Measurements from ENCODE around the gene DNAJB11. TPM values are rescaled to one million over a fixed set of nuclear protein-coding genes. Genes with fewer than 3 reads are reported as not detected.

The DNAJB11 gene
- 94.1 and 103 TPM in 2 replicates for total RNA-seq (2021)
- percentile 92 among the genes with signal in this experiment for Bru-seq, nascent RNA
- BruChase-seq, experiment 1, labeled RNA remaining after a 2-hour chase: percentile 86 among the genes with signal in this experiment
- percentile 89 among the genes with signal in this experiment for BruChase-seq, experiment 2, labeled RNA remaining after a 6-hour chase
- long read RNA-seq, transcript DNAJB11-201 (10 exons, 1,688 nt): major isoform, 209 of 218 reads
- long read RNA-seq, partial matches to known transcripts: 5 of 218 reads
- long read RNA-seq, other reads (novel, unspliced or antisense): 4 of 218 reads

- TF ChIP-seq EZH2 (IDR thresholded peaks at IDR 0.05; ENCODE audit: borderline replicate concordance, low read depth, low read length, poor library complexity, severe bottlenecking): no peak
- no peak for TF ChIP-seq CTCF (conservative IDR thresholded peaks at IDR 0.05; ENCODE audit: low read depth, low read length)
These were observed at the start of gene DNAJB11 for GRCh38 chr3:186570096-186570940. Gene DNAJB11 (plus strand): TSS chr3:186570720. CDS start chr3:186570898, 178 bp downstream.

GRCh38 chr3:186520957-186521842 lies 49.3 kb upstream of the DNAJB11 start:
- no peak for DNase-seq (ENCODE audit: low spot score)
- intact Hi-C loops (cut with micrococcal nuclease; ENCODE audit: unreplicated experiment): no loop called here
- POLR2A ChIA-PET (ENCODE audit: low non-redundant PET): no interaction called here
- TF ChIP-seq CTCF (conservative IDR thresholded peaks at IDR 0.05; ENCODE audit: low read depth, low read length) (no peak), EZH2 (IDR thresholded peaks at IDR 0.05; ENCODE audit: borderline replicate concordance, low read depth, low read length, poor library complexity, severe bottlenecking) (no peak)
- no peaks in the 10 kb centered on the region for H3K9me3 ChIP-seq (ENCODE audit: low read depth, low read length, poor library complexity, severe bottlenecking)
- CTCF ChIA-PET: no interaction called here
- H3K36me3 ChIP-seq (ENCODE audit: insufficient read depth, low read length, poor library complexity, severe bottlenecking): no peaks in the 10 kb centered on the region
- H3K4me3 ChIP-seq (ENCODE audit: low read depth, low read length, poor library complexity, severe bottlenecking): no peak overlapping the region
- peaks cover 10% of the 10 kb centered on the region for H3K4me1 ChIP-seq (ENCODE audit: insufficient read depth, low read length, poor library complexity, severe bottlenecking)
- H3K27me3 ChIP-seq (replicated peaks; ENCODE audit: insufficient read depth, low read depth, low read length, poor library complexity): no peaks in the 10 kb centered on the region
- H3K27ac ChIP-seq (ENCODE audit: low read depth, low read length, poor library complexity, severe bottlenecking): no peak overlapping the region
- BruUV-seq (replicated peaks): no TSS peak

More at GRCh38 chr3:186570096-186570940, at the start of gene DNAJB11:
- DNase-seq (ENCODE audit: low spot score): peak; percentile 100
- Histone ChIP-seq H3K36me3 (ENCODE audit: insufficient read depth, low read length, poor library complexity, severe bottlenecking) (peaks cover 33% of the 10 kb centered on the region), H3K4me1 (ENCODE audit: insufficient read depth, low read length, poor library complexity, severe bottlenecking) (peaks cover 17% of the 10 kb centered on the region), H3K4me3 (ENCODE audit: low read depth, low read length, poor library complexity, severe bottlenecking) (peak within 1 kb of the TSS; percentile 96), H3K27ac (ENCODE audit: low read depth, low read length, poor library complexity, severe bottlenecking) (peak within 1 kb of the TSS; percentile 95), H3K27me3 (replicated peaks; ENCODE audit: insufficient read depth, low read depth, low read length, poor library complexity) (no peaks in the 10 kb centered on the region), H3K9me3 (ENCODE audit: low read depth, low read length, poor library complexity, severe bottlenecking) (no peaks in the 10 kb centered on the region)
- ChIA-PET CTCF (interaction anchor here (0.7 to 1.7 kb wide), 5 partner anchors 30 to 1109 kb away, joined by 3 to 7 read pairs (median 4); no protein-coding TSS in a partner anchor), POLR2A (ENCODE audit: low non-redundant PET) (interaction anchor here (0.6 kb wide), 3 partner anchors 217 to 1011 kb away, joined by 3 to 4 read pairs (median 3); no protein-coding TSS in a partner anchor)
- intact Hi-C loops (cut with micrococcal nuclease; ENCODE audit: unreplicated experiment): no loop called here
- no TSS peak for BruUV-seq (replicated peaks)

GRCh38 chr3:186523022-186523421 lies 47.5 kb upstream of the DNAJB11 start:
- H3K27ac ChIP-seq (ENCODE audit: low read depth, low read length, poor library complexity, severe bottlenecking): no peak overlapping the region
- intact Hi-C loops (cut with micrococcal nuclease; ENCODE audit: unreplicated experiment): no loop called here
- POLR2A ChIA-PET (ENCODE audit: low non-redundant PET): interaction anchor here (0.6 kb wide), 1 partner anchor 16 kb away, joined by 3 read pairs; no protein-coding TSS in a partner anchor
- CTCF ChIA-PET: no interaction called here
- no peak for DNase-seq (ENCODE audit: low spot score)
- H3K9me3 ChIP-seq (ENCODE audit: low read depth, low read length, poor library complexity, severe bottlenecking): no peaks in the 10 kb centered on the region
- no peaks in the 10 kb centered on the region for H3K27me3 ChIP-seq (replicated peaks; ENCODE audit: insufficient read depth, low read depth, low read length, poor library complexity)
- TF ChIP-seq EZH2 (IDR thresholded peaks at IDR 0.05; ENCODE audit: borderline replicate concordance, low read depth, low read length, poor library complexity, severe bottlenecking): no peak
- TF ChIP-seq CTCF (conservative IDR thresholded peaks at IDR 0.05; ENCODE audit: low read depth, low read length): no peak
- peaks cover 15% of the 10 kb centered on the region for H3K4me1 ChIP-seq (ENCODE audit: insufficient read depth, low read length, poor library complexity, severe bottlenecking)
- no peak overlapping the region for H3K4me3 ChIP-seq (ENCODE audit: low read depth, low read length, poor library complexity, severe bottlenecking)
- BruUV-seq (replicated peaks): no TSS peak
- H3K36me3 ChIP-seq (ENCODE audit: insufficient read depth, low read length, poor library complexity, severe bottlenecking): no peaks in the 10 kb centered on the region
